ENCODE measurements around the gene CLEC2A.
"Not testable (repeated sequence)": the region's sequence is repeated elsewhere in the genome, so short reads cannot be mapped to it uniquely, and the experiment has no call there.

GRCh38 chr12:9952954-9953729 lies 21.0 kb upstream of the CLEC2A start:
- TF ChIP-seq CTCF, POLR2AphosphoS5, POLR2A (IDR thresholded peaks at IDR 0.05): not testable (repeated sequence)
